NCI-H1092 (cell line): ENCODE results near the gene PFDN5.

ENCODE experiments used
- DNase-seq: peaks from one replicate; lab custom pipeline; 2025; lab: John Stamatoyannopoulos, UW

Gene PFDN5

DNA sequence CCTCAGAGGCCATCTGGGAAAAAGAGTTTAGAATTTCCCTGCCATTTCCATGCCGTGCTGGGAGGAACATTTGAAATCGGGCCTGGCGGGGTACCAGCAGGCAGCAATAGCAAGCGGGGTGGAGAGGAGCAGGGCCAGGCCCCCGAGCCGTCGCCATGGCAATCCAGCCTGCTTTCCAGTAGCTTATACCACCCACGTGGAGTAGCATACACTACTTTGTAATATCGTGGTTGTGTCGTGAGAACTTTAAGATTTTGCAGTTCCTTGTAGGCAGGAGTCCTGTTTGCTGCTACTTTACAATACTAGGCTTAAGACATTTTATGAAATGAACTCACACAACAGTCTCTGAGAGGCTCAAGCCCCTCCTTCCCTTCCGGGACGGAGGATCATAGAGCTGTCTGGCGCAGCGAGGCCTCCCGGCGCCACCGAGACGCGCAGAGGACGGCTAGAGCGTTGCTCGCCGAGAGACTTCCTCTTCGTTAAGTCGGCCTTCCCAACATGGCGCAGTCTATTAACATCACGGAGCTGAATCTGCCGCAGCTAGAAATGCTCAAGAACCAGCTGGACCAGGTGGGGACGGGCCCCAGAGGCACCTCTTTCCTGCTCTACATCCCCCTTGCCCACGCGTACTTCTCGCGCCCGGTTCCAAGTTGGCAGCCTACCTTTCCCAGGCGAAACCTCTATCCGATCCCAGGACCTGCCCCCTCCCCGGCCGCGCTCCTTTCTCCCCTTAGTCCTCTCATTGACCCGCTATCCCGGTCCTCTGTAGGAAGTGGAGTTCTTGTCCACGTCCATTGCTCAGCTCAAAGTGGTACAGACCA lies at the start of gene PFDN5:
PFDN5 (plus strand) TSS at position 473 of the 821 bp plus-strand sequence; CDS start at position 499, 26 bp downstream.
- DNase-seq = peak; percentile 56

DNA sequence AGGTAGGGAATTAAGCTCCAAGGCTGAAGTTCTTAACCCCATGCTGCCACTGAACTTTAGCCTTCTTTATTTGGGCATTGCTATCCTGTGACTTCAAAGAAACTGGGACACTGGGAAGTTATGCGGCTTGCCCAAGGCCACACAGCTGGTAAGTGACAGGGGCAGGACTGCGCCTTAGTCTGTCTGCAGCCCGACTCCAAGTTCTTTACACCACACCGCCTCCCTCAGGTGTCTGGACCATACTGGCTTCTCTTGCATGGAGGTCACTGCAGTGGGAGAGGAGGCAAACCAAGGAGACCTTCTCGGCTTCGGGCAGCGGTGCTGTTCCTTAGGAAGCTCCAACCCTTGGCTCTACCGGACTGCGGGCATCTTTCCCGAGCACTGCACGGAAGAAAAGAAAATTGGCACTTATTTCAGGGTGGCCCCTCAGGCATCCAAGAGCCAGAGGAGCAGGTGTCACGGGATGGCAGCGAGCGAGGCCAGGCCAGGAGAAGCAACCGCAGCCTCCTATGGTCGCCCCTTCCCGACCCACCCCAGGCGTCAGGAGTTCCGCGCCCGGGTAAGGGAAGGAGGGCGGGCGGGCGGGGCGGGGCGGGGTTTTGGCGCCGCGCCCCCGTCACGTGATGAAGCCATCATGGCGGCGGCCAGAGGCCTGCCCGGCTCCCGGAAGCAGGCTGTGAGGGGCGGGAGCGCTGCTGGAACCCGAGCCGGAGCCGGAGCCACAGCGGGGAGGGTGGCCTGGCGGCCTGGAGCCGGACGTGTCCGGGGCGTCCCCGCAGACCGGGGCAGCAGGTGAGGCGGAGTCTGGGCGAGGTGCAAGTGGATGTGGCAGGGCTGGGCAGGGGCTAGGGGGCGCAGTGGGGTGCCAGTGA lies 43.6 kb upstream of the PFDN5 start:
- peak; percentile 40 for DNase-seq

DNA sequence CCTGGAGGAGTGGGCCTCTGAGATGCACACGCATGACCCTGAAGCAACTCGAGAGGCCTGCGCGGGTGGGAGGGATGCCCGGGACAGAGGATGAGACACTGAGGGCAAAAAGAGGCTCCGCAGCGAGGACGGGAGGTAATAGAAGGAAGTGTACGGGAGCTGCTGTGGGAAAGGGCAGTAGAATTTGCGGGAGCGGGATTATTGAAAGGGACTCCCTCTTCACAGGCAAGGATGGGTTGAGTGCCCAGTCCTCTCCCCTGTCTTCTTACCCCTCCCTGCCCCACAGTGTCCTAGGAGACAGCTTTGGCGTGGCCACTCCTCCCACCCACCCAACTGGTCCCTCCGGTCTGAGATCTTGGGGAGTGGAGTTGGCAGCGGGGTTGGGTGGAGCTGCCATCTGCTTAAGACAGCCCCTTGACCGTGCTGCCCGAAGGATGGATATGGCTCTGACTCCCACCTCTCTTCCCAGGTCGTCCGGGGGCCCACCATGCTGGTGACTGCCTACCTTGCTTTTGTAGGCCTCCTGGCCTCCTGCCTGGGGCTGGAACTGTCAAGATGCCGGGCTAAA lies 42.9 kb upstream of the PFDN5 start:
- no peak for DNase-seq

DNA sequence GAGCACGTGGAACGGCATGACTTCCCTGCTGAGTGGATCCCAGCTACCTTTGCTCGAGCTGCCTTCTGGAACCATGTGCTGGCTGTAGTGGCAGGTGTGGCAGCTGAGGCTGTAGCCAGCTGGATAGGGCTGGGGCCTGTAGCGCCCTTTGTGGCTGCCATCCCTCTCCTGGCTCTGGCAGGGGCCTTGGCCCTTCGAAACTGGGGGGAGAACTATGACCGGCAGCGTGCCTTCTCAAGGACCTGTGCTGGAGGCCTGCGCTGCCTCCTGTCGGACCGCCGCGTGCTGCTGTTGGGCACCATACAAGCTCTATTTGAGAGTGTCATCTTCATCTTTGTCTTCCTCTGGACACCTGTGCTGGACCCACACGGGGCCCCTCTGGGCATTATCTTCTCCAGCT lies 42.0 kb upstream of the PFDN5 start:
- no peak for DNase-seq

DNA sequence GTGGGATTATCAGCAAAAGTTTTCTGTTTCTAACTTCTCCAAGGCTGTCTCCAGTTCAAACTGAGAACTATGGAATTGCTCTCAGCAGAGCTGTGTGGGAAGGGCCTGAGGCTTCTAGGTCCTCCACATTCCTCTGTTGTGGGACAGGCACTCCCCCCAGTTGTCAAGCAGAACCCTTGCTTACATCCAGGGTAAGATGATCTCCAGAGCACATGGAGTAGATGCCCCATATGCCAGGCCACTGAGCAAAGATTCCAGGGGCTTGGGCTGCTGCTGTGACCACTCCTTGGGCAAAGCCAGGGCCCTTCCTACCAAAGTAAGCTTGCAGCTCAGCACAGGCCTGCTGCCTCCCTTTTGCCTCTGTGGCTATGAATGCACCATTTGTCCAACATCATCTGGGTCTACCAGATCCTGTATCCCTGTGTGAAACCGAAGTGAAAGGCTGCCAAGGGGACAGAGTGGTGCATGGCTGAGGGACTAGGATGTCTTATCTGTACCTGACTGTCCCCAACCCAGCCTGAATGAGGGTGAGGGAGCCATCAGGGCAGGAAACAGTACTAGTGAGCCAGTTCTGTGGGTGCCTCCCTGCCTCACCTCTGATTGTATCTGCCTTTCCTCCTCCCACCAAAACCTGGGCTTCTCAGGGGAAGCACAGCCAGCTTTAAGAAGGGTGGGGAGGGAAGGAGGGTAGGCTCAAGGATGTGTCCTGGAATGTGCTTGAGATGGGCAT lies 40.4 kb upstream of the PFDN5 start:
- DNase-seq = no peak

DNA sequence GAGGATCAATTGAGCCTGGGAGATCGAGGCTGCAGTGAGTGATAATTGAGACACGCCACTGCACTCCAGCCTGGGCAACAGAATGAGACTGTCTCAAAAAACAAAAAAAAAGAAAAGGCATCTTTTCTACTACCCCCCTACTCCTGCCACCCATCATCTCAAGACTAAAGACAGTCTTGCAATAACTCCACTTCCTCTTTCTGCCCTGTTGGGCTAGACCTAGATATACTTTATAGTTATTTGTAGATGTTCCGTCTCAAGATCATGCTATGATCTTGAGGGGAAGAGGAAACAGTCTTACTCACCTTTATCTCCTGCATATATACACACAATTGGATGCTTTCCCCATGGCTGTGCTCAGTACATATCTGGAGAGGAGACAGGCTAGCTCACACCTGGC lies 39.3 kb upstream of the PFDN5 start:
- DNase-seq = no peak

DNA sequence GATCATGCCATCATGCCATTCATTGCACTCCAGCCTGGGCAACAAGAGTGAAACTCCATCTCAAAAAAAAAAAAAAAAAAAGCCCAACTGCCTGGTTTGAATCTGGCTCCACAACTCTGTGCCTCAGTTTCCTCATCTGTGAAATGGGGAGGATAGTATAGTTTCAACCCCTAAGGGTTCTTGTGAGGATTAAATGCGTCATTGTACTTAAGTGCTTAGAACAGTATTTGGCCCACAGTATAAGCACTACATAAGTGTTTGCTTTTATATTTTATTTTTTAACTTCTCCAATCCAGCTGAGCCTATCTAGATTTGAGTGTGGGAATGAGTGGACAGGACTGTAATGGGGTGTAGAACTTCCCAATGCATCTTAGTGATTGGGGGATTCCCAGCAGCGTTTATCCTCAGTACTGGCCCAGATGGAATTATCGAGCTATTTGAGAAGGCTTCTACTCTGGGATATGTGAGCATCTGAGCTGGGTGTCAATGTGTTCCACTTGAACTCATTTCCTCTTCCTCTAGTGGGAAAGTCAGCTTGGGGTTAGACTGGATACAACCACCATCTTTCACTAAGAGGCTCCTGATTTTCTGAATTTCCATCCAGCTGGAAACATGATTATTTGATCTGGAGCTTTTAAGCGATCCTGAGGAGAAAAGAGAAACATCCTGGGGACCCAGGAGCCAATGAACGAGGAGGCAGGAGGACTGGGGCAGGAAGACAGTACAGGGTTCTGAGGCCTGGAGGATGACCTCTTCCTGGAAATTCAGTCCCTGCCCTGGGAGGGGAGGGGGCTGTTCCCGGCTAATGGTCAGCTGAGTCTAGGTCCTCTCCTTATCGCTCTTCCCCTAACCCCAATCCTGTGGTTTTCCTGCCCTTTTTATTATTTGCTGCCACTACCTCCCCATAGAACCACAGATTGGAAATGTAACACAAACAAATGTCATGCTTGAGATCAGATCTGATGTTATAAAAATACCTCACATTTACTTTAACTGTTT lies 36.5 kb upstream of the PFDN5 start:
- no peak for DNase-seq

DNA sequence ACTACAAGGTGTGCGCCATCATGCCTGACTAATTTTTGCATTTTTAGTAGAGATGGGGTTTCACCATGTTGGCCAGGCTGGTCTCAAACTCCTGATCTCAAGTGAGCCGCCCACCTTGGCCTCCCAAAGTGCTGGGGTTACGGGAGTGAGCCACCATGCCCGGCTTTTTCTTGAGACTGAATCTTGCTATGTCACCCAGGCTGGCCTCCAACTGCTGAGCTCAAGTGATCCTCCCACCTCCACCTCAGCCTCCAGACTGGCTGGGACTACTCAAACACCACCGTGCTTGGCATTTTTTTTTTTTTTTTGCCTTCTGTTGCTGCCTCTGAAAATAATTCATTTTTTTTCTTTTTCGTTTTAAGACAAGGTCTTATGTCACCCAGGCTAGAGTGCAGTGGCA lies 35.5 kb upstream of the PFDN5 start:
- no peak for DNase-seq

DNA sequence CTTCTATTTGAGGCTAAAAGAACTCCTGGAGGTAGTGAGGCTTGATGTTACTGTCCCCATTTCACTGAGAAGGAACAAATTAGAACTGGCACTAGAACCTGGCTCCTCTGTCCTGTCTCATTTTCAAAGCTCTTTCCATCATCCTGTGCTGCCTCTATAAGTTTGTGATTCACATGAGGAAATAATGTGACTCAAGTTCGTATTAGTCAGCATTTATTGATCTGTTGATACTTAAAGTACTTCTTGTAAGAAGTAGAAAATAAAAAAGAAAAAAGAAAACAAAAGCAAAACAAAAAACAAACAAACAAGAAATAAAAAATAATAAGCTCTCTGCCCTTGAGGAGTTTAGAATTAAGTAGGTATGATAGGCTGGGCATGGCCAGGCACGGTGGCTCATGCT lies 29.6 kb upstream of the PFDN5 start:
- DNase-seq = no peak

DNA sequence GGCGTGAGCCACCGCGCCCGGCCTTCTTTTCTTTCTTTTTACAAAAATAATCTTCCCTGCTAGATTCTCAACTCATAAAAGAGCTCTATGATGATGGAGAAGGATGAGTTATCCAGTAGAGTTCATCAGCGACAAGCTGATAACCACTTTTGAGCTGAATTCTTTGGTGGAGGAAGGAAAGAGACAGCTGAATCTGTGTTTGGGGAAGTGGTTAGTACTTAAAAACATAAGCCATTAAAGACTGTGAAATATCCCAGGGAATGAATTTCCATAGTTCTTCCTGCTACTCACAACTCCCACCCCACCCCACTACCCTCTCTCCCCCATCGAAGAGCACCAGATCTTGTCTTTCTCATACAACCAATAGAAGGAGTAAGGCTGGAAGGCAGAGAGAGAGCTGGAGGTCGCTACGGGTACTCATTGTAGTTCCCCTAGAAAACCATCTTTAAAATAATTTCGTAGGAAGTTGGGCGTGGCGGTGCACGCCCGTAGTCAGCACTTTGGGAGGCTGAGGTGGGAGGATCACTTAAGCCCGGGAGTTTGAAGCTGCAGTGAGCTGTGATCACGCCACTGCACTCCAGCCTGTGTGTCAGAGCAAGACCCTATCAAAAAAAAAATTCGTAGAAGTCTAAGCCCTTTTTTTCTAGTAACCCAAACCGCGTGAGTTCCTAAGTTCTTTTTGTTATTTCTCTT lies 27.9 kb upstream of the PFDN5 start:
- no peak for DNase-seq

DNA sequence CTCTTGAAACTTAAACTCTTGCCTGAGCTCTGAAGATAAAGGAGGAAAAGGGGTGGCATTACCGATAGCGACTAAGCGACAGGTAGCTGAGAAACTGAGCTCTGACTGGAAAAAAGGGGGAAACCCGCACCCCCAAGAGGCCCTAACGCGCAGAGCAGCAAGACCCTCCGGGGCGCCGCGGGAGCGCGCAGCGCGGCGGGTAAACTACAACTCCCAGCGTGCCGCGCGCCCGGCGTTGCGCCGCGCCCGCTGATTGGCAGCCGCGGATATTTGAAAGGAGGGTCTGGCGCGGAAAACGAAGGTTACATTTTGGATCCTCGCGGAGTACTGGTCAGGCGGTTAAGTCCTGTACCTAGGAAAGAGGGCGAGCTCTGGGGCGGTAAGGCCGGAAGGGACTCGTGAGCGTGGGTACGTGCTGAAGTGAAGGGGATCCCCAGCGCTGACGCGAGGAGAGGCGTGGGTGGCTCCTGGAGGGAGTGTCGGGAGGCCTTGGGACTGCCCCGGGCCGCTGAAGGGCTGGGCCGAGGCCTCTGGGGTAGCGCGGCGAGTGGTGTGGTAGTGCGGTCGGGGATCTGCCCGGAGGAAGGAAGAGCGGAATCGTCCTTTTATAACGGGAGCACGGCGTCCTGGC lies 27.2 kb upstream of the PFDN5 start, which contains the start of gene ESPL1:
ESPL1 (plus strand) TSS at position 301 of the 631 bp plus-strand sequence. CDS start 468 bp downstream, outside the sequence.
- DNase-seq = peak; percentile 42

DNA sequence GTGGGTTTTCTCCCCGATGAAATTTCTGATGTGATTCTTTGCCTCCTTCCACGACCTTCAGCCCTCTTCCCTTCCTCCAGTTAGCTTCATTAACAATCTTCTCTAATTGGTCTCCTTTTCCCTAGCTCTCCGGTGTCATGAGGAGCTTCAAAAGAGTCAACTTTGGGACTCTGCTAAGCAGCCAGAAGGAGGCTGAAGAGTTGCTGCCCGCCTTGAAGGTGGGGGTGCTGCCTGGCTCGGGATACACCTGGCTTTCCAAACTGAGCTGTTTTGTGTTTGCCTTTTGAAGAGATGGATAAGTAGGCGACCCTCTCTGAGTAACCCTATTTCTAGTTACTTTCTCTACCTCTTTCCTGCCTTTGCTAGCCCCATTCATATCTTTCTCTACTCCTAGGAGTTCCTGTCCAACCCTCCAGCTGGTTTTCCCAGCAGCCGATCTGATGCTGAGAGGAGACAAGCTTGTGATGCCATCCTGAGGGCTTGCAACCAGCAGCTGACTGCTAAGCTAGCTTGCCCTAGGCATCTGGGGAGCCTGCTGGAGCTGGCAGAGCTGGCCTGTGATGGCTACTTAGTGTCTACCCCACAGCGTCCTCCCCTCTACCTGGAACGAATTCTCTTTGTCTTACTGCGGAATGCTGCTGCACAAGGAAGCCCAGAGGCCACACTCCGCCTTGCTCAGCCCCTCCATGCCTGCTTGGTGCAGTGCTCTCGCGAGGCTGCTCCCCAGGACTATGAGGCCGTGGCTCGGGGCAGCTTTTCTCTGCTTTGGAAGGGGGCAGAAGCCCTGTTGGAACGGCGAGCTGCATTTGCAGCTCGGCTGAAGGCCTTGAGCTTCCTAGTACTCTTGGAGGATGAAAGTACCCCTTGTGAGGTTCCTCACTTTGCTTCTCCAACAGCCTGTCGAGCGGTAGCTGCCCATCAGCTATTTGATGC lies 26.4 kb upstream of the PFDN5 start:
- no peak for DNase-seq

DNA sequence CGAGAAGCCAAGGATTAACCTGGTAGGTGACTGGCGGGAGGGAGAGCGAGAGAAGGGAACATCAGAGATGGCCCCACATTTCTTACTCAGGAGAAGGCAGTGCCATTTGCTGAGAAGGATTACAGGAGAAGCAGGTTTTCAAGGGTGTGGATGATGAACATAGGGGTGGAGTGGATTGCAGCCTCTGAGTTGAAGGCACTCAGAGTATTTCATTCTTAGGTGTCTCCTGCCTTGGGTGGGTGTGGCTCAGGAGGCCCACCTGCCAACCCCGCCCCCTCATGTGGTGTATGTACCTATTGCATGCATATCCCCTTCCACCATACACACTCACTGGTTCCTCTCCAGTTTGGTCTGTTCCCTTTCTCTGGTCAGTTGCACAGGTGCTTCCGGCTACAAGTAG lies 20.9 kb upstream of the PFDN5 start:
- DNase-seq = no peak

DNA sequence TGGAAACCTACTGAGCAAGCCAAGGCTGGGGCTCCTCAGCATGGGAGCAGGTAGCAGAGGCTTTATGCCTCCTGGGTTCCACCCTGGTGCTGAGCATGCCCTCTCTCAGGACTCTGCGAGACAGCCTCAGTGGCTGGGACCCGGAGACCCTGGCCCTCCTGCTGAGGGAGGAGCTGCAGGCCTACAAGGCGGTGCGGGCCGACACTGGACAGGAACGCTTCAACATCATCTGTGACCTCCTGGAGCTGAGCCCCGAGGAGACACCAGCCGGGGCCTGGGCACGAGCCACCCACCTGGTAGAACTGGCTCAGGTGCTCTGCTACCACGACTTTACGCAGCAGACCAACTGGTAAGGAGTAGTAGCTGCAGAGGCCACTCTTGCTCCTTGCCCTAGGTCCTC lies 18.8 kb upstream of the PFDN5 start:
- no peak for DNase-seq

DNA sequence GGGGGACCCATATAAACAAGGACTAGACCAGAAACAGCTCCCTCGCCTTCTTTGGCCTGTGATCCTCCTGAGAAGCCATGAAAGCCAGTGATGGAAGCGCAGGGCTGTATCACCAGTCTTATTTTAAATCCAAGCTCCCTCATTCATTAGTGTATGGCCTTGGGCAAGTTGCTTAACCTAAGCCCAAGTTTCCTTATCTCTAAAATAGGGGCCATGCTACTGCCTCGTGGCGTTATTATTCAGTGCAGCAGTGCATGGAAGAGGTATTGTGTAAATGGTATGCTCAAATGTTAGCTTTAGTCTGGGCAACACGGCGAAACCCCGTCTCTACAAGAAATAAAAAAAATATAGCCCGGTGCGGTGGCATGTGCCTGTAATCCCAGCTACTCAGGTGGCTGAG lies 17.4 kb upstream of the PFDN5 start:
- DNase-seq = no peak

DNA sequence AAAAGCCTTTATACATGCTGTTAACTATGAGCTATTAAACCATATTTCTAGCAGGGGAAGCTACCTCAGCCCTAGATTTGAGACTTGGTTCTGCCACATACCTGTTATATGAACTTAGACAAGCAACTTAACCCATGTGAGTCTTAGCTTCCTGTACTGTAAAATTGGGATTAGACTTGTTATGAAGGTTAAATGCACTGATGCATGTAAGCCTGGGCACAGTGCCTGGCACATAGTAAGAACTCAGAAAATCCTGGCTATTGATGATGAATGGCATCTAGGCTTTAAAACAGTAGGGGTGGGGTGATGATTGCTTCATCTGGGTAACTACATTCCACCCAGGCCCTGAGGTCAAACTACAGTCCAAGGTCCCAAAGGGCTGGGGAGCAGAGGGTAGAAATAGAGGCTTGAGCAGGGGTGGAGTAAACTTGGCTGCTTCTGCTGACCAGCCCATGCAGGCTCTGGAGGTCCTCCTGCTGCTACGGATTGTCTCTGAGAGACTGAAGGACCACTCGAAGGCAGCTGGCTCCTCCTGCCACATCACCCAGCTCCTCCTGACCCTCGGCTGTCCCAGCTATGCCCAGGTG lies 16.0 kb upstream of the PFDN5 start:
- DNase-seq = no peak

DNA sequence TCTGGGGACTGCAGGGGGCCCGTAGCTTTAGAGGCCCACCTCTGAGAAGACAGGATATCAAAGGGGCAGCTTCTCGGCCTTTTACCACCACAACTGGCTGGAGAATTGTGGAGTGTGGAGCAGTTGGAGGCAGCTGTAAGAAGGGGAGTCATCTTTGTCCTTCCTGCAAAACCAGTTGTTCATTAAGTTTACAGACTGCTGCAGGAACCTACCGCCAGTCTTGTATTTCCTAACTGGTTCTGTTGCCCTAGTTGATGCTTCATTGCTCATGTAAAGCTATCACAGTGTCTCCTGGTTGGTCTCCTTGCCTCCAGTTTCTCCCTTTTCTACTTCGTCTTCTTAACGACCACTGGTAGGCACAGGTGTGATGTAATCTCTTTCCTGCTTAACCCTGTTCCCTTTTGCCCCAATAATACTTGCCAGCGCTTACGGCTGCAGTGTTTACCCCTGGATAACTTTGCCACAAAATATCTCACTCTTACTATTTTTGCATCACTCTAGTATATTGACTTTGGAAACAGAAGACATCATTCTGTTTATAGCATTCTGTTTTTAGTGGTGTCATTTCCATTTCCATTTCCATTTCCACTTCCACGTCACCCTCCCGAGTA lies 15.3 kb upstream of the PFDN5 start:
- no peak for DNase-seq

DNA sequence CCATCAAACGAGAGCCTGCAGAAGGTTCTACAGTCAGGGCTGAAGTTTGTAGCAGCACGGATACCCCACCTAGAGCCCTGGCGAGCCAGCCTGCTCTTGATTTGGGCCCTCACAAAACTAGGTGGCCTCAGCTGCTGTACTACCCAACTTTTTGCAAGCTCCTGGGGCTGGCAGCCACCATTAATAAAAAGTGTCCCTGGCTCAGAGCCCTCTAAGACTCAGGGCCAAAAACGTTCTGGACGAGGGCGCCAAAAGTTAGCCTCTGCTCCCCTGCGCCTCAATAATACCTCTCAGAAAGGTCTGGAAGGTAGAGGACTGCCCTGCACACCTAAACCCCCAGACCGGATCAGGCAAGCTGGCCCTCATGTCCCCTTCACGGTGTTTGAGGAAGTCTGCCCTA lies 8.9 kb upstream of the PFDN5 start:
- DNase-seq = no peak
